GM19043 (cell line): ENCODE results near the gene SNAP47.

Source experiments
- ATAC-seq: cut with Tn5 transposase; IDR thresholded peaks from one replicate; pipeline ENCODE4 v1.9.1; 2021; ENCODE audit warnings: low read depth; ENCODE audit not compliant: unreplicated experiment

Gene SNAP47

GRCh38 chr1:227793948-227794816 is 58.9 kb downstream of the SNAP47 start:
- no peak for ATAC-seq

GRCh38 chr1:227794817-227795192 is 59.6 kb downstream of the SNAP47 start:
- no peak for ATAC-seq

- ATAC-seq = no peak
These were observed 60.5 kb downstream of the SNAP47 start for GRCh38 chr1:227795732-227796131.

- ATAC-seq = no peak
These were observed 61.2 kb downstream of the SNAP47 start for GRCh38 chr1:227796359-227796915.

GRCh38 chr1:227797144-227797543 is 61.9 kb downstream of the SNAP47 start:
- no peak for ATAC-seq

GRCh38 chr1:227797625-227798024 is 62.4 kb downstream of the SNAP47 start:
- ATAC-seq = no peak

- no peak for ATAC-seq
These were observed 63.0 kb downstream of the SNAP47 start for GRCh38 chr1:227798078-227798802.

- no peak for ATAC-seq
These were observed 64.5 kb downstream of the SNAP47 start for GRCh38 chr1:227799756-227800155.

GRCh38 chr1:227803933-227804332 is 68.7 kb downstream of the SNAP47 start:
- no peak for ATAC-seq

- no peak for ATAC-seq
These were observed 70.5 kb downstream of the SNAP47 start for GRCh38 chr1:227805606-227806197.

GRCh38 chr1:227808566-227808965 is 73.3 kb downstream of the SNAP47 start:
- no peak for ATAC-seq

- ATAC-seq = no peak
These were observed 73.8 kb downstream of the SNAP47 start for GRCh38 chr1:227809026-227809425.

- ATAC-seq = no peak
These were observed 78.7 kb downstream of the SNAP47 start for GRCh38 chr1:227813962-227814361.

- no peak for ATAC-seq
These were observed 80.5 kb downstream of the SNAP47 start, which contains the start of gene PRSS38 for GRCh38 chr1:227815468-227816409. PRSS38 (plus strand) TSS chr1:227815675; CDS start chr1:227815717, 42 bp downstream.

- no peak for ATAC-seq
These were observed 81.7 kb downstream of the SNAP47 start for GRCh38 chr1:227816750-227817446.

- no peak for ATAC-seq
These were observed 88.3 kb downstream of the SNAP47 start for GRCh38 chr1:227823537-227823936.

GRCh38 chr1:227824204-227824603 is 89.0 kb downstream of the SNAP47 start:
- ATAC-seq = no peak

- no peak for ATAC-seq
These were observed 93.6 kb downstream of the SNAP47 start for GRCh38 chr1:227828786-227829185.
